ENCODE data around the gene SNED1.

SNED1 gene

DNA sequence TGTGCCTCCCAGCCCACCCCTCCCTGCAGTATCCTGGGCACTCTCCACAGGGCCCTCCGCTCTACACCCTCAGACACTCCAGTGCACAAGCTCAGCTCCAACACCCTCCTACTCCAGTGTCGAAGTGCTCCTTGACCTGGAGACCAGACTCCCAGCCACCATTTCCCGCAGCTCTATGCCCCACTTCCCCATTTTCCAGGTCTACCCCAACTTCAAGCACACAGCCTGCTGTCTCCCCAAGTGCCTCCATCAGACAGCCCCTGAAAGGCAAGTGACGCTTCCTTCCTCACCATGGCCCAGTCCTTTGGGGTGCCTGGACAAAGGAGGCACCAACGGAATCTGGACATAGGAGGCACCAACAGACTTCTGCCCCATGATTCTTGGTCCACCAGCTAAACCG, 143.6 kb downstream of the SNED1 start:
- peaks cover 85% of the 10 kb centered on the region for H3K36me3 Mint-ChIP-seq (ENCODE audit: low read depth)
- H3K4me1 Mint-ChIP-seq (ENCODE audit: low read depth): peaks cover 8% of the 10 kb centered on the region
- H3K27ac Mint-ChIP-seq: no peak overlapping the region
- H3K27me3 Mint-ChIP-seq: no peaks in the 10 kb centered on the region
- DNase-seq: no peak
- H3K9me3 Mint-ChIP-seq: no peaks in the 10 kb centered on the region
- H3K4me3 Mint-ChIP-seq: no peak overlapping the region

DNA sequence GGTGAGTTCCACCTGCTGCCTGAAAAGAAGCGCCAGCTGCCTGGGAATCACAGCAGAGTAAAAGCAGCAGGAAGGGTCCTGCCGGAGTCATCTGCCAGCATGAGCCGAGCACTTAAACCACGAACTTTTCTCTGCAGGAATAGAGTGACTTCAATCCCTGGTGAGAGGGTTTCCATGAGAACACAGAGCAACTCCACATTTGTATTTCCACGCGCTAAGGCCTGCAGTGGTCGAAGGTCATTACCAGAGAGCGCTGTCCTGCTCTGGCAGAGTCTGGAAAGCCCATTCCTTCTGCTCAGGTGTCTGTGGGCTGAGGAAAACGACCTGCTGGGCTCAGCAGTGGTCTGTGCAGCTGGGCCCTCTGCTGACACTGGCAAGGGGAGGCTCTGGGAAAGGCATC, 144.2 kb downstream of the SNED1 start:
- H3K4me3 Mint-ChIP-seq: no peak overlapping the region
- no peaks in the 10 kb centered on the region for H3K27me3 Mint-ChIP-seq
- H3K27ac Mint-ChIP-seq: no peak overlapping the region
- H3K4me1 Mint-ChIP-seq (ENCODE audit: low read depth): peaks cover 9% of the 10 kb centered on the region
- no peak for DNase-seq
- H3K36me3 Mint-ChIP-seq (ENCODE audit: low read depth): peaks cover 80% of the 10 kb centered on the region
- no peaks in the 10 kb centered on the region for H3K9me3 Mint-ChIP-seq
